GM19467 (cell line): ENCODE data around the gene DOCK1.

Experiments
- ATAC-seq: cut with Tn5 transposase; IDR thresholded peaks from one replicate; pipeline ENCODE4 v1.9.1; 2021; ENCODE audit warnings: mild to moderate bottlenecking, moderate library complexity; ENCODE audit not compliant: unreplicated experiment

Gene DOCK1

DNA sequence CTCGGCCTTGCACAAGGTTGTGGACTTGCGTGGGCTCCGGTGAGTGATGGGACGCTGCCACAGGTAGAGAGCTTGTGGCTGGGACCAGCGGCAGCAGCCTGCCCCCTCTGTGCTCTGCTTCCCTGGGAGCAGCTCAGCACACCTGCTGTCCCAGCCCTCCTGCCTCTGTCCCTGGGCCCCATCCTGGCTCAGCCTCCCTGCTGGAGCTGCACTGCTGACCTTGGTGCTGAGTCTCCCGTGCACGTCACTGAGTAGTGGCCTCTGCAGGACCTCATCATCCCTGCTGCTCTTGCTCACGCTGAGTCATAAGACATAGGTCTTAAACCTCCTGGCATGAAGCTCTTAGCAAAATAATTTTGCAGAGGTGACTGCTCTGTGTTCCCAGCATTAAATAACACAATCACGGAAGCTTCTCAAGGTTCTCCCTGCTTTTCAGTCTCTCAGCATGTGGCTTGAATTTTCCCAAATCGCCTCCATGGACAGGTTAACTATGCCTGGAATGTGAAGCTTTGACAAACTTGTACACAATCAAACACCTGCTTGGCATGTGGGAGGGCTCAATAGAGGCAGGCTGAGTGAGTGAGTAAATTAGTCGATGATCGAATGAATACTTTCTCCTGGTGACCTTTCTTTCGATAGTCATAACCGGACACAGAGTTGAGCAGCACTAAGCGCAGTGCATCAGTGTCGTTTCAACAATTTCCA is 580.1 kb downstream of the DOCK1 start:
- no peak for ATAC-seq

DNA sequence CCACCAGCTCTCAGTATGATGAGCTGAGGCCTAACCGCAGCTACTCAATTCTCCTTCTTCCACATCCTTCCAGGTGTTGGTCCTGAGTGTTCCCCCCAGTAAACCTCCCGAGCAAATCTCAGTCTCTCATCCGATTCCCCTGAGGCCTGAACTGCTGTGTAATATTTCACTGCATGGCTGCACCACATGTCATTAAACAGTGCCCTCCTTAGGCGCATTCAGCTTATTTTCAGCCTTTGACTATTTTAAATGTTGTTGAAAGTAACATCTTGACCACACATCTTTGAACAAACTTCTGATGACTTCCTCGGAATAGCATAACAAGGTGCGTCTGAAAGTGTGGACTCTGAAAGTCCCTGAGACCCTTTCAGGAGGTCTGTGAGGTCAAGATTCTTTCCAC is 581.1 kb downstream of the DOCK1 start:
- ATAC-seq, result no peak

DNA sequence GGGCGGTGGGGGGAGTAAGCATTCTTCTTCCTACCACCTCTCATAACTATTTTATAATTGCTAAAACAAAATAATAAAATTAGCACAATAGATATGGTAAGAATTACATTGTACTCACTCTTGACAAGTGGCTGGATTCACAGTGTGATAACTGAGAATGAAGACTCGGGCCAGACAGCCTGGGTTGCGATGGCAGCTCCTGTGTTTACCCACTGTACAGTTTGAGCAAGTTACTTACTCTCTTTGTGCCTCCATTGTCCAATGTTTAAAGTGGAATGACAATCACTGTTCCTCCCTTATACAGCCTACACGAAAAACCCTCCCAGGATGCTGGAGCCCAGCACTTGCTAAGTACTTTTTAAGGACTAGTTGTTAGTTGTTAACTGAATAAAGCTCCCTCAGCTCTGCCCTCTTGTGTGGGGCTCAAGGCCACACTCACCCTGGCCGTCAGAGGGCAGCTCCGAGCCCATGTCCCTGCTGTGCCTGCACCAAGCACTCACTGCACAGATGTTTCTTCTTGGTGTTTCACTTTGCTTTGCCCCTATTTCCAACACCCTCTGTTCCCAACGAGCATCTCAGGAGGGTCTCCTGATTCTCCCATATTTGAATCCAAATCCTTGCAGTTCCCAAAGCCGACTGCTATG is 587.5 kb downstream of the DOCK1 start:
- ATAC-seq, result no peak

DNA sequence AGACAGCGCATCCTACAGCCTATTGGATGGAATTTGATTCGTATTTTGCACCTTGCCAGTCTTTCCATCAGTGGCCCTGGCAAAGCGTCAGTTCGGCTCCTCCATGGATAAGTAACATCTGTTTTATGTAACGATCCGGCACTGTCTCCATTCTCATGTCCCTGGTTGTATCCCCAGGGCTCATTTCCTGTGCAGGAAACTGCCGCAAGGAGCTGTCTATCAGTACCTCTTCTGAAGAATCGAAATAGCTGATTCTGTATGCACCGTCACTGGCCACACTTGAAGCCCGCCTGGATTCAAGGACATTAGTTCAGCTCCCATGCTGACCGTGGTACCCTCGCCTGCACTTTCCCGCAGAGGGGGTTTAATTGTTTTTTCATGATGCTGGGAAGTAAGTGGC is 590.8 kb downstream of the DOCK1 start:
- ATAC-seq, result no peak

DNA sequence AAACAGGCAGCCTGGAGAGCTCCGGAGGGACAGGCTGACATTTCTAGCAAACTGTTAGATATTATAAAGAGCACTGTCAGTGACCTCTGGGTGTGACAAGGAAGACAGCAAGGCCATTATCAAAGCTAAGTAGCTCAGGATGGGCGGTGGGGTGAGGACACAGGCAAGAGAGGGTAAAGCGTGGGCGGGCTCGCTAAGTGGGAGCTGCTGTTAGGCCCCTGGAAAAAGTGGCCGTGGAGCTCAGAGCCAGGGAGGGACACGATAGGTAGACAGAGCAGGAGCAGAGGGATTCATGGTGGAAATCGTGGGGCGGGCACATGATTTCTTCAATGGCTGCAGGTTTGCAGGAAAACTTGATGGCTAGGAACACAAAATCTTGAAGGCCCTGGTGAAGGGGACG is 592.5 kb downstream of the DOCK1 start:
- ATAC-seq, result no peak

DNA sequence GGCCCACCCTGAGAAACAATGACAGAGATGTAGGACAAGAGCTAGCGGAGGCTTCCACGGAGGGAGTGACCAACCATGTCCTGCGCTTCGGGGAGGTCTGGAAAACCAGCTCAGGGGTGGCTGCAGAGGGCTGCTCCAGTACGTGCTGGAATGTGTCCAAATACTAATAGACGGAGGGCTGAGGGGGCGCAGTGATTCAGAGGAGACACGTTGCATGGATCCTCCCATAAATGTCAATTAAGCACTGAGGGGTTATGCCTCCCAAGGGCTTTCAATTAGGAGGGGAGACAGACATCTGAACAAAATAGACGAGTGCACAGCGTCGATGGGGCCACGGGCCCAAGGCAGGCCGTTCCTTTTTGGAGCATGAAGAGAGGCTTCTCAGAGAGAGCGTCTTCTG is 592.9 kb downstream of the DOCK1 start:
- no peak for ATAC-seq

DNA sequence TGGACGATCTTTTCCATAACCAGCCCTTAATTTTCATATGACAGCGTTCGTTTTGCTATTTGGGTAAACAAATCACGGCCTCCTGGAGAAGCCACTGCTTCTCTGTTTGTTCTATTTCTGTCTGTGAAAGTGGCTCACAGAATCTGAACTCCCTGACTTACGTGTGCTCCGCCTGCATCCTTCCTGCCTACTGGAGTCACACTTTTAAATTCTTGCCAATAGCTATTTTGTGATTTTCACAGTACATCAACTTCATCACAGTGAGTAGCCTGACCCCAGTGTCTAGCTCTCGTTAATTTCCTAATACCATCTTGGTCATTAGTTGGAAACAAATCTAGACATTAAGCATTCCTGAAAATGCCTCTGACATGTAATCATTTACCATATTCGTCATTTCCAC is 594.9 kb downstream of the DOCK1 start:
- ATAC-seq, result no peak
